Left colon (tissue), 2 donors: ENCODE data around the gene CCDC136. TPM values are rescaled to one million over a fixed set of nuclear protein-coding genes. Genes with fewer than 3 reads are reported as not detected.

Experiments
- ATAC-seq: fragments of 200-7000 bp; cut with Tn5 transposase; one replicate; pipeline ENCODE4 v1.9.1; 2020; ENCODE audit warnings: mild to moderate bottlenecking, moderate library complexity
- DNase-seq, 2 donors: peaks; one replicate each; pipeline ENCODE4 v3.0.0-alpha.2; 2020
- intact Hi-C, 2 donors: fragments of 100-400 bp; cut with DNase I in 1 of 2; cut with micrococcal nuclease in 1 of 2; formaldehyde crosslinking; loops; one replicate each; pipeline versions ENCODE4 v1.11.2 to v1.14.0; 2022; cut with DNase I, micrococcal nuclease
- total RNA-seq, 2 donors: library from RNA; stranded (reverse); fragmentation: NEBNext Ultra II Directional; extraction: Animal tissue kit (Norgen Biotek cat#: 25700); gene quantifications; one replicate each; pipeline ENCODE4 v1.2.1, GENCODE V29; 2021
- donor health status: DM: no; HTN: no; CAD: no.
- donor health status: DM: yes; HTN: yes; CAD: no.

The CCDC136 gene
- total RNA-seq, 2 donors from 2014 or later = 1.5 to 5.6 TPM

DNA sequence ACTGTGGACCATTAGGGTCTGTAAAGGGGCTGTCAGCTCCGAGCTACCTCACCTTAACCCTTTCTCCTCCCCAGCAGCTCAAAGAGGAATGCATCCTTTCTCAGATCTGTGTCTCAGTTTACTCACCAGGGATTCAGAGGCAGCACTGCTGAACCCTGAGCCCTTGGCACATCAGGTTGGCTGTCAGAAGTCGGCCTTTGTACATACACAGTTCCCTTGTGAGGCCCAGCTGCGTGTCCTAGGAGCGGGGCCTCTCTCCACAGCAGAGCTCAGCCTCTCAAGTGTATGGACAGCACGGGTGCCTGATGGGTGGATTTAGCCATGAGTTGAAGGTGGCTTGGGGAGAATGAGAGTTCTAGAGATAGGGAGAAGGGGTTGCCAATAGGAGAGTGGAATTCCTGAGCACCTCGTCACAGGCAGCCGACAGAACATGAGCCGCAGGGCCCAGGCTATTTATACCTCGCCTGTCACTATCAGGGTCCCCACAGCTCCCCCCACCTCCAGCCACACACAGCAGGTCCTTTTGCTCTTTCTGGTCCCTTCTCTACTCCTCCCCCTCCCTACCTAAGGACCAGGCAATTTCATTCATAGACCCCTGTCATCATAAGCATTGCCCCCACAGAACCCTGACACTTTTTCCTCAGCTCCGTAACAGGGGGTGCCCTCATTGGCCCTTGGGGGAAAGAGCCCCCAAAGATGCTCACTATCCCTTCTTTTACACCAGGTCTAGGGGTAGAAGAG, 36.4 kb downstream of the CCDC136 start:
- ATAC-seq (no peak), DNase-seq (no peak)
- intact Hi-C loops = no loop called here

DNA sequence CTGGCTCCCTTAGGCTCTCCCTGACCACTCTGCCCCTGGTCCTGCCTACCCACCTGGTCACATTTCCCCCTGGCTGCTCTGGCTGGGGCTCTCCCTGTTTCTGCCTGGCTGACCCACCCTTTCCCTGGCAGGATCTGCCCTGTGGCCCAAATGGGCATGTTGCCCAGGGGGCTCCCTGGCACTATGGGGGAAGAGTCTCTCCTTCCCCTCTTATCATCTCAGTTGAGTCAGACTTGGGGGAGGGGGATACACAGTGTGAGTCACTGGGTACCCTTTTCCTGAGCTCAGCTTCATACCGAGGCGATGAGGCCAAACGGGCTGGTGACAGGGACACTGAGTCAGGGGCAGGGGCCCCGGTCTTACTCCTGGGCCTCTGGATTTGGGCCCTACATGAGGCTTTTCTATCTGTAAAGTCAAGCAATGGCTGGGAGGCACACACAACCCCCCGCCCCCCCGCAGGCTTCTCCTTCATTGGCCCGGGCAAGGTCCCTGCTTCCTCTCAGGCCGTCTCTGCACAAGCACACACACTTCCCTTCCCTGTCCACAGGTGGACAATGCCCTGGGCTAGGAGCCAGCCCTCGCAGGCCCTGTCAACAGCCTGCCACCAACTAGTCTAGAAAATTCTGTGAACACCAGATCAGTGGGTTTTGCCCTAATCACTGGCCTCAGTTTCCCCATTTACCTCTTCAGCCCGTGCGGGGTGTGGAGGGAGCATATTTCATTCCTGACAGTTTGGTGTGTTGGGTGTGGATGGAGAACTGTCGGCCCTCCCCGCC, 37.8 kb downstream of the CCDC136 start:
- ATAC-seq (no peak), DNase-seq (no peak)

DNA sequence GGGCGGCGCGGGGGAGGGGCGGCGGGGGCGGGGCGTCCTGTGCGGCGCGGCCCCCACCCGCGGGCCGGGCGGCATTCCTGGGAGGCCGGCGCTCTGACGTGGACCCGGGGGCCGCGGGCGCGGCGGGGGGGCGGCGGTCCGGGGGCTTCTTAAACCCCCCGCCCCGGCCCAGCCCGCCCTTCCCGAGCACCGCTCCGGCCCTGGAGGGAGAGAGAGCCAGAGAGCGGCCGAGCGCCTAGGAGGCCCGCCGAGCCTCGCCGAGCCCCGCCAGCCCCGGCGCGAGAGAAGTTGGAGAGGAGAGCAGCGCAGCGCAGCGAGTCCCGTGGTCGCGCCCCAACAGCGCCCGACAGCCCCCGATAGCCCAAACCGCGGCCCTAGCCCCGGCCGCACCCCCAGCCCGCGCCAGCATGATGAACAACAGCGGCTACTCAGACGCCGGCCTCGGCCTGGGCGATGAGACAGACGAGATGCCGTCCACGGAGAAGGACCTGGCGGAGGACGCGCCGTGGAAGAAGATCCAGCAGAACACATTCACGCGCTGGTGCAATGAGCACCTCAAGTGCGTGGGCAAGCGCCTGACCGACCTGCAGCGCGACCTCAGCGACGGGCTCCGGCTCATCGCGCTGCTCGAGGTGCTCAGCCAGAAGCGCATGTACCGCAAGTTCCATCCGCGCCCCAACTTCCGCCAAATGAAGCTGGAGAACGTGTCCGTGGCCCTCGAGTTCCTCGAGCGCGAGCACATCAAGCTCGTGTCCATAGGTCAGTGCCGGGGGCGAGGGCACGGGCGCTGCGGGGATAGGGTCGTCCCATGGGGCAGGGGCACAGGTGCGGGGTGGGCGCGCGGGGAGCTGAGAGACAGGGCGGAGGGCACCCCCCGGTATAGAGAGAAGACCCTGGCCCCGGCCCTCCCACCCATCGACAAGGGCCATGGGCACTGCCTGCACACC, 38.7 kb downstream of the CCDC136 start, which contains the start of gene FLNC:
FLNC (plus strand) TSS at position 176 of the 947 bp plus-strand sequence; CDS start at position 408, 232 bp downstream.
- peak; percentile 59 for ATAC-seq
- intact Hi-C loops = no loop called here
- peak in 1 of 2 donors; percentile 48 for DNase-seq

More for the DNA sequence above, 37.8 kb downstream of the CCDC136 start:
- intact Hi-C loops = no loop called here

DNA sequence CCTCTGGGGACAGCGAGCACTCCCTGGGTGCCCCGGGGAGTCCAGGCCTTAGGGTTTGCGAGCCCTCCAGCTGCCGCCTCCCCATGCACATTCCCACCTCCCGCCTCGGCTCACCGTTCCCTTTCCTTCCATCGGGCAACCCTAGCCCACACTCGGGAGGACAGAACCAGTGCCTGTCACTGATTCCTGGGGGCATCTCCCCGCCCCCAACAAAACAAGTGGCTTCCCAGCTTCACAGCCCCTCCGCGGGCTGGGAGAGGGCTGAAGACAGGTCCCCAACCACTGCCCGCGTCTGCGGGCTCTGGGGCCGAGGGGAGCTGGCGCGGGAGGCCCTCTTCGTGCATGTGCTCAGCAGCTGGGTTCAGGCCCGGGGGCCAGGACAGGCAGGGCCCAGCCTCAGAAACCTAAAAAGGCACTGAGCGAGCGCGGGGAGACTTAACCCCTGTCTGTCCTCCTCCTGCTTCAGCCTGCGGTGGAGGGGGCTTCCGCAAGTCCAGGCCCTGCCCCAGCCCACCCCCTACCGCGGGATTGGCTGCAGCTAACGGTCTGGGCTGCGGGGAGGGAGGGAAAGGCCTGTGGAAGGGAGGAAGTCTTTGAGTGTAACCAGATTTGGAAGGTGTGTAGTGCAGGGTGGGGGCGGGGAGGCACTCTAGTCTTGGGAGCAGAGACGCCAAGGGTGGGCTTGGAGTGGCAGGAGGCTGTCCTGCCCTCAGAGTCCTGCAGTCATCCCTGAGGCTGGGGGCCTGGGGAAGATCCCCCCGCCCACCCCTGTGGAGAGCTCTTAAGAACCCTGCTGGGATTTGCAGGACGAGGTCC, 39.6 kb downstream of the CCDC136 start:
- peak in 1 of 2 donors; percentile 83 for DNase-seq
- intact Hi-C loops = no loop called here
- peak; percentile 28 for ATAC-seq

DNA sequence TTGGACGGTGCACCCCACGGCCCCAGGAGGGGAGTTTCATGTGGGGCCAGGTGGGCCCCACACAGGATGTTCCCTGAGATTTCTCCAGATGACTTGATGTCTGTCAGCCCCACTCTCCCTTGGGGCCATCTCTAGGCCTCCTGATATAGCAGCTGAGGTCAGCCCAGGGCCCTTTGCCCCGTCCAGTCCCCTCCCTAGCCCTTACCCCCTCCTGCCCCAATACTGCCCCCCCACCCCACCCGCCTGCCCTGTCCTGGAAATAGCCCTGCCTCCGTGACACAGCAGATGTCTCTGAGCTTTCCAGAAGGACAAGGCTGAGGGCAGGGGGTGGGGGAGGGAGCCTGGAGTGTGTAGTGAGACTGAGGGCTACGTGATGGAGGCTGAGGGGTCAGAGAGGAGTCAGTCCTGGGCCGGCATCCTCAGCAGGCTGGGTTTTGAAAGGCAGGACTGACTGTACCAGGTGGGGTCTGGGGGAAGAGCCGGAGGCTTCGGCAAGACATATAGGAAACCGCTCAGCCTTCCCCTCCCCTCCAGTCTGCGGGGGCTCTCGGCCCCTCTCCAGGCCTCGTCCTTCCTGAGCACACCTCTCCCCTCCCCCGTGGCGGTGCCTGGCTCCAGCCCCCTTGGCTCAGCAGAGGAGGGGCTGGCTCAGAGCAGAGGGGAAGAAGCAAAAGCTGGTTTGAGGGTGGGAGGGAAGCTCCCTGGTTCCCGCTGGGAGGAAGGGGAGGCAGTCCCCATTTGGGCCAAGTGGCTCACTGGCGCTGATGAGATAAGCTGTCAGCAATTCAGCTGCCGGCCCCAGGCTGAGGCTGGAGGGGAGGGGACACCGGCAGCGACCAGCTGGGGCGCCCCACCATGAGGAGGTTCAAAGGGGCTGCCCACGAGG, 40.5 kb downstream of the CCDC136 start:
- ATAC-seq = no peak
- no peak for DNase-seq
- intact Hi-C loops = no loop called here

- DNase-seq (no peak), ATAC-seq (no peak)
- intact Hi-C loops = no loop called here
Observed at GRCh38 chr7:128832880-128833147, 41.0 kb downstream of the CCDC136 start.

DNA sequence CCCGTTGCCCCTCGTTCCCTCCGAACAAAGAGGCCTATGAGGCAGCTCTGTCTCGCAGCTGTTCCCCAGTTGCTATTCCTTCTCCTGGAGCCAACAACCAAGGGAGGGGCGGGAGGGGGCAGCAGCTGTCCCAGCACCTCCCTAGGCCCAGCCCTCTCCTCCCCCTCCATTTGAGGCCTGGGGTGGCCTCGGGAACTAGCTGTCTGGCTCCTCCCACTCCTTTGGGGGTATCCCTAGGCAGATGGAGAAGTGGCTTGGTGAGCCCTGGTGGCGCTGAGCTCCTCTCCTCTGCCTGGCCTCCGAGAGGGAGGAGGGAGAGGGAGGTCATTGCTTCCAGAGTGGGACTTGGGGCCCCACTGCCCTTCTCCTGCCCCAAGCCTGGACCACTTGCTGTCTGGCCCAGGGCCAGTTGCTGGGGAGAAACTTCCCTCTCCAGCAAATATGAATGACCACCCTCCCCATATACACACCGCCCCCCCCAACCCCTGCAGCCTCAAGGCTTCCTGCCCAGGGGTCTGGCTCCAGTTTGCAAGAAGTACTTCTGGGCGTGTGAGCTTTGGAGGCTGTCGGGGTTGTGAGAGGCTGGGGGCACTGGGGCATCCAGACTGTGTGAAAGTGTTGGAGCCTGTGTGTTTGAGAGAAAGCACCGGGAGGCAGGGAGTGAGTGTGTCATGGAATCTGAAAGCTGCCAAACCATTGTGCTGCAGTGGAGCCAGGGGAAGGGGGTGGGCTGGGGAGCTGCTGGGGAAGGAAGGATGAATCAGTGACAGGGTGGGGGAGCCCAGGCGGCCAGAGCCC, 41.6 kb downstream of the CCDC136 start:
- intact Hi-C loops = no loop called here
- DNase-seq (peak in 1 of 2 donors; percentile 81), ATAC-seq (peak; percentile 4)

DNA sequence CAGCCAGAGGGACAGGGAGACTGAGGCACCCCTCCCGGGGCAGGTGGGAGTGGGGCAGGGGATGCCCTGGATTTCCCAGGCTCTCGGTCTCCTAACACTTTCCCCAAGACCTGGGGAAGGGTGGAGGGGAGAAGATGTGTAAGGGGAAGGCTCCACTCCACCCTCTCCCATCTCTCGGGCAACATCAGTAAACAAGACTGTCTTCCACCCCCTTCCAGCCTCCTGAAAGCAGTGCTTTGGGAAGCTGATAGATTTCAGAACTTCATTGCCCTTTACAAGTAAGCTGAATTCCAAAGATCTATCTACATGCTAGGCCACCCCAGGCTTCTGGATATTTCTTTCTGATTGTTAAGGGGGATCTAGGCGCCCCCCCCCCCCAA, 42.2 kb downstream of the CCDC136 start:
- intact Hi-C loops = no loop called here
- DNase-seq (no peak), ATAC-seq (no peak)

DNA sequence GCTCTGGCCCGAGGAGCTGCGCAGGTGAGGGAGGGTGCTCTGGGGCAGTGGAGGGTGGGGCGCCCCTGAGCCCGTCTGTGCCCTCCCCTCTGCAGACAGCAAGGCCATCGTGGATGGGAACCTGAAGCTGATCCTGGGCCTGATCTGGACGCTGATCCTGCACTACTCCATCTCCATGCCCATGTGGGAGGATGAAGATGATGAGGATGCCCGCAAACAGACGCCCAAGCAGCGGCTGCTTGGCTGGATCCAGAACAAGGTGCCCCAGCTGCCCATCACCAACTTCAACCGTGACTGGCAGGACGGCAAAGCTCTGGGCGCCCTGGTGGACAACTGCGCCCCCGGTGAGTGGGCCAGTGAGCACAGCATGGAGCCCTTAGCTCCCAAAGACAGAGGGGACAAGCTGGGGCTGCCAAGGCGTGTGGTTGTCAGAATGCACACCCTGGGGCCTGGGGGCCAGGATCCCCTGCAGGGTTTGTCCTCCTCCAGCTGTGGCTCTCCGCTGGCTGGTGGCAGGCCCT, 43.5 kb downstream of the CCDC136 start:
- ATAC-seq (no peak), DNase-seq (no peak)
- intact Hi-C loops = no loop called here

- ATAC-seq (no peak), DNase-seq (no peak)
- intact Hi-C loops = no loop called here
Observed at GRCh38 chr7:128835790-128836641, 44.2 kb downstream of the CCDC136 start.

DNA sequence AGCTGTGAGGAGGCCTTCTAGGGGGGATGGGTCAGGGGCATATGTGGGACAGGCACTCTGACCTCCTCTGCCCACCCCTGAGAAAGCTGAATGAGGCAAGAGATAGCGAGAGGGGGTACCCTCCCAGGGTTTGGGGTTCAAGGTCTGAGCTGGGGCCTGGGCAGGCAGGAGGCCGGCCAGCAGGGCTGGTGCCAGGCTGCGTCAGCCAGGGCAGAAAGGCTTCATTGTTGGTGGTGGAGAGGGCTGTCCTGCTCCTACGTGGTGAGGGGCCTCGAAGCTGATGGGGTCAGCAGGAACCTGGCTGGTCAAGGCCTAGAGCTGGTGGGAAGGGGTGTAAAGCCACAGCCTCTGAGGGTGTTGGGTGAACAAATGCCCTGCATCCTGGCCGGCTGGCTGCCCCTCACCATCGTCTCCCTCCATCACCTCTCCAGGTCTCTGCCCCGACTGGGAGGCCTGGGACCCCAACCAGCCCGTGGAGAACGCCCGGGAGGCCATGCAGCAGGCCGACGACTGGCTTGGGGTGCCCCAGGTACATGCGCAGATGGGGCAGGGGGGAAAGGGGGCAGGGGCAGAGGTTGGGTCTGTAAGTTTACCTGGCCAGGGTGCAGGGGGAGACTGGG, 45.1 kb downstream of the CCDC136 start:
- intact Hi-C loops = no loop called here
- DNase-seq = no peak
- ATAC-seq = no peak

DNA sequence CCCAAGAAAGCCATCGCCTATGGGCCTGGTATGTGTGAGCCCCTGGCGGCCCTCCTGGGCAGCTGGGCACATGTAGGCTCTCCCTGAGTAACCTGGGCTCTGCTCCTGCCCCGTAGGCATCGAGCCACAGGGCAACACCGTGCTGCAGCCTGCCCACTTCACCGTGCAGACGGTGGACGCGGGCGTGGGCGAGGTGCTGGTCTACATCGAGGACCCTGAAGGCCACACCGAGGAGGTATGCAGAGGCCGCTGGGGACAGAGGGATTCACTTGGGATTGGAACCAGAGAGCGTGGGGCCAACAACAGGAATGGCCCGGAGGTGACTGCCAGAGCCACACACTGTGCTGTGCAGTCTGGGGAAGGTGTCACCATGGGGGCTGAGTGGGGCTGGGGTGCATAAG, 45.8 kb downstream of the CCDC136 start:
- intact Hi-C loops = no loop called here
- ATAC-seq (no peak), DNase-seq (no peak)

- intact Hi-C loops = no loop called here
- DNase-seq (no peak), ATAC-seq (no peak)
Observed at GRCh38 chr7:128838109-128838779, 46.5 kb downstream of the CCDC136 start.

- ATAC-seq (no peak), DNase-seq (no peak)
- intact Hi-C loops = no loop called here
Observed at GRCh38 chr7:128838981-128839731, 47.4 kb downstream of the CCDC136 start.
